HEK293 (cell line): Measurements from ENCODE around the gene TNS3.

Source experiments
- CTCF ChIA-PET: fragments of 350-600 bp; formaldehyde crosslinking; extraction: SDS; loops from one replicate; lab custom pipeline; 2021; ENCODE audit warnings: antibody characterized with exemption; lab: Yijun Ruan, JAX
- POLR2A ChIA-PET: fragments of 300-600 bp; formaldehyde crosslinking; extraction: SDS; loops from one replicate; lab custom pipeline; 2020; ENCODE audit warnings: antibody characterized with exemption, inconsistent platforms; lab: Yijun Ruan, JAX
- H3K27ac ChIP-seq: fragments of 200-500 bp; sonication (Bioruptor generic); 2 replicates; pipeline ENCODE4 v1.5.1; 2014; ENCODE audit warnings: low read depth, low read length, control low read depth, inconsistent platforms; ENCODE audit errors: extremely low read depth
- H3K36me3 ChIP-seq, 2 experiments: fragments of 200-500 bp in 1 of 2; sonication (Bioruptor generic) in 1 of 2; 1 replicate in 1 of 2; 2 replicates in 1 of 2; pipeline ENCODE4 v1.5.1; 2014 to 2017; ENCODE audit warnings: inconsistent platforms in 2 of 2, low read length in 2 of 2; ENCODE audit not compliant: control insufficient read depth in 2 of 2, insufficient read depth in 1 of 2
- H3K4me1 ChIP-seq: fragments of 200-500 bp; sonication (Bioruptor generic); 2 replicates; pipeline ENCODE4 v1.5.1; 2014; ENCODE audit warnings: mild to moderate bottlenecking, low read length, inconsistent platforms; ENCODE audit not compliant: control insufficient read depth, insufficient read depth
- H3K4me3 ChIP-seq: 2 replicates; pipeline ENCODE4 v1.5.1; 2011; ENCODE audit warnings: low read depth, mild to moderate bottlenecking, control low read depth, low read length, moderate library complexity
- H3K9me3 ChIP-seq: fragments of 200-500 bp; sonication (Bioruptor generic); 2 replicates; pipeline ENCODE4 v1.5.1; 2014; ENCODE audit warnings: low read depth, low read length, inconsistent platforms; ENCODE audit not compliant: control insufficient read depth, insufficient read depth
- HOXD13 ChIP-seq: sonication (generic); formaldehyde crosslinking; IDR thresholded peaks from 2 replicates; pipeline ENCODE4 v1.8.0; 2022; ENCODE audit warnings: missing genetic modification reagents, borderline replicate concordance
- KLF9 ChIP-seq: fragments of 450-650 bp; formaldehyde crosslinking; IDR thresholded peaks from 2 replicates; pipeline ENCODE4 v1.5.1; 2016; ENCODE audit warnings: missing biosample characterization, missing genetic modification characterization, low read depth
- SCRT1 ChIP-seq: fragments of 450-650 bp; formaldehyde crosslinking; IDR thresholded peaks from 2 replicates; pipeline ENCODE4 v1.5.1; 2016; ENCODE audit warnings: missing biosample characterization, missing genetic modification characterization, borderline replicate concordance
- TSHZ1 ChIP-seq: fragments of 450-650 bp; formaldehyde crosslinking; IDR thresholded peaks from 2 replicates; pipeline ENCODE4 v1.5.1; 2016; ENCODE audit warnings: missing biosample characterization, missing genetic modification characterization, borderline replicate concordance
- ZBTB44 ChIP-seq: fragments of 450-650 bp; IDR thresholded peaks from 2 replicates; pipeline ENCODE4 v1.5.1; 2018; ENCODE audit warnings: missing biosample characterization, mild to moderate bottlenecking, missing genetic modification characterization
- ZNF169 ChIP-seq: fragments of 450-650 bp; formaldehyde crosslinking; IDR thresholded peaks from 2 replicates; pipeline ENCODE4 v1.5.1; 2016; ENCODE audit warnings: missing biosample characterization, missing genetic modification characterization
- ZNF18 ChIP-seq: fragments of 450-650 bp; formaldehyde crosslinking; IDR thresholded peaks from 2 replicates; pipeline ENCODE4 v1.5.1; 2016; ENCODE audit warnings: missing biosample characterization, missing genetic modification characterization
- ZNF214 ChIP-seq: fragments of 450-650 bp; formaldehyde crosslinking; IDR thresholded peaks from 2 replicates; pipeline ENCODE4 v1.5.1; 2017; ENCODE audit warnings: missing biosample characterization, mild to moderate bottlenecking, missing genetic modification characterization, borderline replicate concordance
- ZNF292 ChIP-seq: fragments of 450-650 bp; formaldehyde crosslinking; IDR thresholded peaks from 2 replicates; pipeline ENCODE4 v1.5.1; 2016; ENCODE audit warnings: low read depth, missing biosample characterization, missing genetic modification characterization, borderline replicate concordance
- ZNF473 ChIP-seq: fragments of 450-650 bp; formaldehyde crosslinking; IDR thresholded peaks from 2 replicates; pipeline ENCODE4 v1.5.1; 2017; ENCODE audit warnings: missing biosample characterization, missing genetic modification characterization
- ZNF48 ChIP-seq: fragments of 450-650 bp; formaldehyde crosslinking; IDR thresholded peaks from 2 replicates; pipeline ENCODE4 v1.5.1; 2016; ENCODE audit warnings: missing biosample characterization, missing genetic modification characterization
- ZNF518A ChIP-seq: fragments of 450-650 bp; formaldehyde crosslinking; conservative IDR thresholded peaks from 2 replicates; pipeline ENCODE4 v1.5.1; 2016; ENCODE audit warnings: low read depth, missing biosample characterization, missing genetic modification characterization
- ZNF548 ChIP-seq: fragments of 450-650 bp; formaldehyde crosslinking; IDR thresholded peaks from 2 replicates; pipeline ENCODE4 v1.5.1; 2016; ENCODE audit warnings: missing biosample characterization, missing genetic modification characterization
- ZNF585B ChIP-seq: fragments of 450-650 bp; formaldehyde crosslinking; IDR thresholded peaks from 2 replicates; pipeline ENCODE4 v1.5.1; 2016; ENCODE audit warnings: missing biosample characterization, missing genetic modification characterization

Gene TNS3

GRCh38 chr7:47288060-47288459 lies 293.9 kb downstream of the TNS3 start (continued):
- TF ChIP-seq ZBTB44 (tag by site-specific recombination), result no peak
- TF ChIP-seq ZNF292, result no peak
- no peak for TF ChIP-seq KLF9 (tag by site-specific recombination)
- TF ChIP-seq HOXD13 (CRISPR knock-in tag), result no peak
- no peak for TF ChIP-seq ZNF585B (tag by site-specific recombination)

GRCh38 chr7:47285860-47286491 lies 295.9 kb downstream of the TNS3 start:
- TF ChIP-seq ZNF169, result no peak
- TF ChIP-seq ZNF48 (tag by site-specific recombination), result no peak
- TF ChIP-seq ZNF548 (tag by site-specific recombination), result no peak
- TF ChIP-seq TSHZ1, result no peak
- TF ChIP-seq ZNF214, result no peak
- no peak for TF ChIP-seq ZNF18
- TF ChIP-seq ZNF518A, result no peak
- TF ChIP-seq ZNF473, result no peak
- TF ChIP-seq SCRT1, result no peak
- Histone ChIP-seq H3K4me1 (no peaks in the 10 kb centered on the region), H3K9me3 (no peaks in the 10 kb centered on the region), H3K27ac (no peak overlapping the region), H3K36me3 (peaks cover 0 to 3% of the 10 kb centered on the region in 2 experiments; a peak in 1 of 3 replicates), H3K4me3 (no peak overlapping the region)
- ChIA-PET POLR2A (no interaction called here), CTCF (interaction anchor here (0.6 to 2.8 kb wide), 3 partner anchors 20 to 397 kb away, joined by 3 to 11 read pairs (median 5); no protein-coding TSS in a partner anchor)
